Esophagus squamous epithelium (tissue), 5 donors: Measurements from ENCODE around the gene SGK1. TPM values are rescaled to one million over a fixed set of nuclear protein-coding genes. Genes with fewer than 3 reads are reported as not detected.

ENCODE experiments used
- DNase-seq: peaks from one replicate; lab custom pipeline; 2025; lab: John Stamatoyannopoulos, UW
- H3K27ac ChIP-seq, 4 donors: fragments of 200-600 bp; sonication (generic); one replicate each; pipeline ENCODE4 v1.5.1; 2016 to 2019; ENCODE audit warnings: mild to moderate bottlenecking in 1 of 4
- H3K27me3 ChIP-seq, 4 donors: fragments of 200-600 bp; sonication (generic); 1 replicate in 3 of 4; 2 replicates in 1 of 4; pipeline versions ENCODE4 v1.5.1 to v1.6.0; 2017 to 2021; ENCODE audit warnings: antibody characterized with exemption in 1 of 4
- H3K36me3 ChIP-seq, 3 donors: fragments of 200-600 bp; sonication (generic); one replicate each; pipeline ENCODE4 v1.5.1; 2016 to 2019
- H3K4me1 ChIP-seq, 3 donors: fragments of 200-600 bp; sonication (generic); one replicate each; pipeline ENCODE4 v1.5.1; 2017 to 2019
- H3K4me3 ChIP-seq, 4 donors: fragments of 200-600 bp; sonication (generic); 1 replicate in 3 of 4; 2 replicates in 1 of 4; pipeline ENCODE4 v1.5.1; 2016 to 2019; ENCODE audit warnings: mild to moderate bottlenecking in 2 of 4, moderate library complexity in 1 of 4
- H3K9me3 ChIP-seq, 3 donors: fragments of 200-600 bp; sonication (generic); one replicate each; pipeline ENCODE4 v1.5.1; 2016 to 2019
- CTCF ChIP-seq, 6 experiments: fragments of 450-650 bp in 4 of 6; fragments of 200-600 bp in 2 of 6; sonication (generic) in 2 of 6; IDR thresholded peaks; one replicate each; pipeline ENCODE4 v1.5.1; 2016 to 2019; ENCODE audit warnings: antibody characterized with exemption in 6 of 6, mild to moderate bottlenecking in 4 of 6, moderate library complexity in 4 of 6
- POLR2A ChIP-seq, 4 donors: fragments of 450-650 bp; IDR thresholded peaks; one replicate each; pipeline ENCODE4 v1.6.1; 2017; ENCODE audit warnings: antibody characterized with exemption in 4 of 4, mild to moderate bottlenecking in 4 of 4, moderate library complexity in 3 of 4
- WGBS, 2 donors: methylation state at CpG; one replicate each; pipeline ENCODE4 v1.1.5; 2018; 5-methylcytosine and 5-hydroxymethylcytosine counted together
- intact Hi-C: fragments of 100-400 bp; cut with DNase I; formaldehyde crosslinking; loops from one replicate; pipeline ENCODE4 v1.15.0; 2022
- total RNA-seq, 4 donors: library from RNA; depleted of rRNA; stranded (reverse); fragments of >200 nt; gene quantifications; one replicate each; pipeline ENCODE4 v1.1.0, GENCODE V29; 2016
- donor health status: DM: yes; HTN: yes; CAD: no.

Gene SGK1
- total RNA-seq, 4 donors from 2014 or later, result 93.8 to 170 (median 154) TPM

GRCh38 chr6:134175532-134176263 is 142.2 kb downstream of the SGK1 start:
- intact Hi-C loops, result loop anchor here (10.0 kb wide), 1 partner anchor 329 kb away; no protein-coding TSS in a partner anchor
- 3 to 5% methylated on average over 17 to 21 of the region's 44 CpGs for WGBS, 2 donors
- peaks cover 16 to 64% (median 35%) of the 10 kb centered on the region in 3 donors for H3K4me1 ChIP-seq

GRCh38 chr6:134174672-134175531 is 143.0 kb downstream of the SGK1 start:
- 0% methylated on average over 2 to 3 of the region's 100 CpGs for WGBS, 2 donors
- no peaks in the 10 kb centered on the region for H3K27me3 ChIP-seq
- DNase-seq, result peak; percentile 55
- no peaks in the 10 kb centered on the region for H3K9me3 ChIP-seq
- peak overlapping the region; percentile 97 to 99 (median 98) for H3K27ac ChIP-seq
- peak in 4 of 6 experiments; percentile 3 to 16 (median 5) for TF ChIP-seq CTCF (IDR thresholded peaks at IDR 0.05)
- peak in 3 of 4 donors; percentile 67 to 97 (median 97) for TF ChIP-seq POLR2A (IDR thresholded peaks at IDR 0.05)
- intact Hi-C loops, result loop anchor here (5.0 to 10.0 kb wide), 3 partner anchors 272 to 467 kb away; no protein-coding TSS in a partner anchor
- H3K4me3 ChIP-seq, result peak overlapping the region; percentile 78 to 82 (median 79)
- H3K4me1 ChIP-seq, result peaks cover 22 to 72% (median 35%) of the 10 kb centered on the region in 3 donors
- peaks cover 23 to 39% (median 25%) of the 10 kb centered on the region in 3 donors for H3K36me3 ChIP-seq

More at GRCh38 chr6:134175532-134176263, 142.2 kb downstream of the SGK1 start:
- peak overlapping the region; percentile 78 to 82 (median 79) for H3K4me3 ChIP-seq
- H3K9me3 ChIP-seq, result no peaks in the 10 kb centered on the region
- H3K27ac ChIP-seq, result peak overlapping the region; percentile 97 to 99 (median 98)
- TF ChIP-seq CTCF (IDR thresholded peaks at IDR 0.05) (no peak), POLR2A (IDR thresholded peaks at IDR 0.05) (no peak)
- H3K27me3 ChIP-seq, result no peaks in the 10 kb centered on the region
- DNase-seq, result peak; percentile 46
- H3K36me3 ChIP-seq, result peaks cover 17 to 31% (median 25%) of the 10 kb centered on the region in 3 donors

GRCh38 chr6:134173936-134174671 is 143.8 kb downstream of the SGK1 start:
- peak overlapping the region; percentile 78 to 82 (median 79) for H3K4me3 ChIP-seq
- peaks cover 26 to 80% (median 35%) of the 10 kb centered on the region in 3 donors for H3K4me1 ChIP-seq
- H3K9me3 ChIP-seq, result no peaks in the 10 kb centered on the region
- intact Hi-C loops, result loop anchor here (5.0 to 10.0 kb wide), 3 partner anchors 273 to 468 kb away; no protein-coding TSS in a partner anchor
- TF ChIP-seq POLR2A (IDR thresholded peaks at IDR 0.05) (no peak), CTCF (IDR thresholded peaks at IDR 0.05) (peak; percentile 86 to 92 (median 88))
- H3K27me3 ChIP-seq, result no peaks in the 10 kb centered on the region
- H3K36me3 ChIP-seq, result peaks cover 23 to 47% (median 25%) of the 10 kb centered on the region in 3 donors
- H3K27ac ChIP-seq, result peak overlapping the region; percentile 97 to 99 (median 98)
- WGBS, 2 donors, result 0% methylated on average over 21 of the region's 21 CpGs
- no peak for DNase-seq

- Histone ChIP-seq H3K27ac (peak overlapping the region in 3 of 4 donors; percentile 97 to 99 (median 97)), H3K9me3 (no peaks in the 10 kb centered on the region), H3K36me3 (peaks cover 23 to 55% (median 25%) of the 10 kb centered on the region in 3 donors), H3K27me3 (no peaks in the 10 kb centered on the region), H3K4me1 (peaks cover 26 to 75% (median 30%) of the 10 kb centered on the region in 3 donors), H3K4me3 (peak overlapping the region; percentile 78 to 82 (median 79))
- intact Hi-C loops, result loop anchor here (5.0 to 10.0 kb wide), 3 partner anchors 274 to 469 kb away; no protein-coding TSS in a partner anchor
- TF ChIP-seq CTCF (IDR thresholded peaks at IDR 0.05) (no peak), POLR2A (IDR thresholded peaks at IDR 0.05) (no peak)
- DNase-seq, result no peak
- WGBS, 2 donors, result 15 to 30% methylated on average over 4 of the region's 4 CpGs
Observed at GRCh38 chr6:134173366-134173725, 144.6 kb downstream of the SGK1 start.
